ENCODE data around the gene PDIA6. TPM values are rescaled to one million over a fixed set of nuclear protein-coding genes. Genes with fewer than 3 reads are reported as not detected.

The PDIA6 gene
- total and polyA plus RNA-seq, 4 donors = 164 to 222 (median 168) TPM

DNA sequence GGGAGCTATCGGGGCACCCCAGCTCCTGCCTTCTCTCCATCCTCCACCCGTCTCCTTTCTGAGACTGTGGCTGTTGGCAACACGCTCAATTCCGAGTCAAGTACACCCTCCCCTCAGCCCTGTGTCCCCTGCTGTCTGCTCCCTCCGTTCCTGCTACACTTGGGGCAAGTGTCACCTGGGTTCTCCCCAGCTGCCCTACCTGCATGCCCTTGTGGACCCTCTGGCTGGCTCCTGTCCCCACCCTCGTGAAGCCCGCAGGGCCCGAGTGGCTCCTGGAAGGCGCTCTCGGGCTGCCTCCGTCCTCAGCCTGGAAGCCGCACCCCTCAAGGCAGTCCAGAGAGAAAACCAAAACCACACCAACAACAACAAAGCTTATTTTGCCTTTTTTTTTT, 33.9 kb downstream of the PDIA6 start:
- Histone ChIP-seq H3K4me1 (ENCODE audit: control insufficient read depth, insufficient read depth, low read length) (peaks cover 18% of the 10 kb centered on the region), H3K9me3 (ENCODE audit: control insufficient read depth, insufficient read depth, low read length) (no peaks in the 10 kb centered on the region), H3K27me3 (ENCODE audit: control insufficient read depth, insufficient read depth, low read length) (no peaks in the 10 kb centered on the region), H3K36me3 (ENCODE audit: control insufficient read depth, insufficient read depth, low read length) (peaks cover 65% of the 10 kb centered on the region), H3K27ac (ENCODE audit: low read depth, low read length) (no peak overlapping the region), H3K4me3 (ENCODE audit: low read depth, low read length) (no peak overlapping the region)
- DNase-seq (ENCODE audit: low read depth in 4 of 6, low spot score in 6 of 6) = no peak
- WGBS (ENCODE audit: insufficient coverage) = 96% methylated on average over 9 of the region's 12 CpGs

DNA sequence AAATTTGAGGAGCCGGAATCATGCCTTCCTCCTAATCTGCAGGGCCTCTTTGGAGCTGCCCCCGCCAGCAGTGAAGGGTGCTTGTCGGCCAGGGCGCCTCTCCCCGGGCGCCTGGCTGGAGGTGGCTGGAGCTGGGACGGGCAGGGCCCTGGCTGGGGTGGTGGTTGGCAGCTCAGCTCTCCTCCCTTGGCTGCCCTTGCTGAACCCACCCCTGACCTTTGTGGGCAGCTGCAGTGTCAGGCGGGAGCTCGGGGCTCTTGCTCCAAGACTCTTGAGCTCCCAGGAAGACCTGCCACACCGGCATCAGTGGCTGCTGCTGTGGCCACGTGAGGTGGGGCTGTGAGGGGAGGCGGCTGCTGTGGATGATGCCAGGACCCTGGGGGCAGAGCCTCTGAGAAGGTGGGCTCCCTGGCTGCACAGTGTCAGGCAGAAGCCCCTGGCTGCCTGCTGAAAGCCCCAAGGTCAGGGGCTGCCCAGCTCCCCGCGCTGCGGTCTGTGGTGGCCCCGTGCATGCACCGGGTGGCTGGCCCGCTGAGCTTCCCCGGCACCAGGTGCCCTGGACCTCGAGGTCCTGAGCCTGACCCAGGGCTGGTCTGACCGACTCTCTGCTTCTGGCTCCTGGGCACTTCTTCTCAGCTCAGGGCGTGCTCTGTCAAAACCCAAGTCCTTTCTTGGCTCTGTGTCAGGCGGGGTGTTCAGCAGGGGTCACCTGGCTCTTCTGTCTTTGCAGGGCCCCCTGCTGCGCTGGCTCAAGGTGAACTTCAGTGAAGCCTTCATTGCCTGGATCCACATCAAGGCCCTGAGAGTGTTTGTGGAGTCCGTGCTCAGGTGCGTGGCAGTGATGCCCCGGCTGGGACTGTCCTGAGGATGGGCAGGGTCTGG, 34.5 kb downstream of the PDIA6 start:
- no peak for DNase-seq (ENCODE audit: low read depth in 4 of 6, low spot score in 6 of 6)
- 92% methylated on average over 26 of the region's 27 CpGs for WGBS (ENCODE audit: insufficient coverage)
- peaks cover 19% of the 10 kb centered on the region for H3K4me1 ChIP-seq (ENCODE audit: control insufficient read depth, insufficient read depth, low read length)
- peaks cover 65% of the 10 kb centered on the region for H3K36me3 ChIP-seq (ENCODE audit: control insufficient read depth, insufficient read depth, low read length)
- no peaks in the 10 kb centered on the region for H3K27me3 ChIP-seq (ENCODE audit: control insufficient read depth, insufficient read depth, low read length)
- H3K27ac ChIP-seq (ENCODE audit: low read depth, low read length) = no peak overlapping the region
- no peak overlapping the region for H3K4me3 ChIP-seq (ENCODE audit: low read depth, low read length)
- H3K9me3 ChIP-seq (ENCODE audit: control insufficient read depth, insufficient read depth, low read length) = no peaks in the 10 kb centered on the region

DNA sequence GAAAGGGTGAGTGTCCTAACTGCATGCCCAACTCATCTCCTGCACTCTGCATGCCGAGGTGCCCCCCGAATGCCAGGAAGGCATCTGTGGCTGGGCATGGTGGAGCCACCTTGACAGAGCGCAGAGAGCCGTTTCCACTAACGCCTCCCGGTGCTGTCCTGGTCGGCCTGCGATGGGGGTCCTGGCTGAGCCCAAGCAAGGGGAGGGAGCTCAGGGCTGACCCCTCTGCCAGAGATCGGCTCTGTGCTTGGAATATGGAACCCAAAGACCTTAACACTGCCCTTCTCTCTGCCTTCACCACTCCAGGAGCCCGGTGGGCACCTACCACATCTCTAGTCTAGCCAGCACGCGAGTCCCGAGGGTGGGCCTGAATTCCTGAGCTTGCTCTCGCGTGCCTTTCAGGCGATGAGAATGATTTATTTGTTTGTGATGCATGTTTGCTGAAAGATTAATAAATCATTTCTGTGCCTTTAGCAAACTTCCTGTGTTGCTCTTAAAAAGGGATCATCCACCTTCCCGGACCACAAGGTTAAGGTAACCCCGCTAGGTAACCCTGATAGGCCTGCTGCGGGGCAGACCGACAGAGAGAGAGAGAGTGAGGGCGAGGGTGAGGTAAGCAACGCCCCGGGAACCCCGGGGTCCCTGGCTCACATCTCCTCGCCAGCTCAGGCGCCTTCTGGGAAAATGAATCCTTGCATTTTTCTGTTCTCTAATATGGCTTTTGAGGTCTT, 35.3 kb downstream of the PDIA6 start:
- H3K27ac ChIP-seq (ENCODE audit: low read depth, low read length) = no peak overlapping the region
- no peak for DNase-seq (ENCODE audit: low read depth in 4 of 6, low spot score in 6 of 6)

DNA sequence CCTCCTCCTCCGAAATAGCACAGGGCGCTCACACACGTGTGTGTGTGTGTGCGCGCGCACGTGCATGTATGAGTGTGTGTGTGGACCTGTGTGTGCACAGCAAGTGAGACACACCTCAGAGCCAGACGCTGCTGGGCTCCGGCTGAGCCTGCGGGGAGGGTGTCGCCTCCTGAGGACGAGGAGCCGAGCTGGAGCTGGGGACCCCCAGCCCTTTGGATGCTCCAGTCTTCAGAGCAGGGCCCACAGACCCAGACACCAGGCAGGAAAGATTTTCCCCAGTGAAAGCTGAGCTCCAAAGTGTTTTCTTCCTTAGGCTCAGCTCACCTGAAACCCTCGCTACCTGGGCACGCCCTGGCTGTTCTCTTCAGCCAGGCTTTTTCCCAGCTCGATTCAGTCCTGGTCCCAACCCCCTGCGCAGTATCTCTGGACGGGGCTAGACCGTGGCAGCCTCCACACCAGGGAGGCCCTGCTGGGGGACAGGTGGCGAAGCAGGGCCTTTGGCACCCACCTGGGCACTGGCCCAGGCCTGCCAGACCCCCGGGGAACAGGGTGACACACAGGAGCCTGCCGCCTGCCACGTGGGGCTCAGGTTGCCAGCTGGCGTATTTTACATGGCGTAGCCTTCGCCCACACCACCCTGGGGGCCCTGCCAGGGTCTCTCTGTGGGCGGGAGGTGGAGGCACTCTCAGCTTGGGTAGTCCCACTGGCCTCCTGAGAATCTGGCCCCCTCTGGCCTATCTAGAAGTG, 36.2 kb downstream of the PDIA6 start:
- H3K36me3 ChIP-seq (ENCODE audit: control insufficient read depth, insufficient read depth, low read length) = peaks cover 57% of the 10 kb centered on the region
- 89% methylated on average over 27 of the region's 27 CpGs for WGBS (ENCODE audit: insufficient coverage)
- DNase-seq (ENCODE audit: low read depth in 4 of 6, low spot score in 6 of 6) = no peak
- peaks cover 19% of the 10 kb centered on the region for H3K4me1 ChIP-seq (ENCODE audit: control insufficient read depth, insufficient read depth, low read length)
- no peak overlapping the region for H3K27ac ChIP-seq (ENCODE audit: low read depth, low read length)
- H3K9me3 ChIP-seq (ENCODE audit: control insufficient read depth, insufficient read depth, low read length) = no peaks in the 10 kb centered on the region
- no peaks in the 10 kb centered on the region for H3K27me3 ChIP-seq (ENCODE audit: control insufficient read depth, insufficient read depth, low read length)
- no peak overlapping the region for H3K4me3 ChIP-seq (ENCODE audit: low read depth, low read length)

More for the DNA sequence above, 35.3 kb downstream of the PDIA6 start:
- H3K27me3 ChIP-seq (ENCODE audit: control insufficient read depth, insufficient read depth, low read length) = no peaks in the 10 kb centered on the region
- 95% methylated on average over 9 of the region's 26 CpGs for WGBS (ENCODE audit: insufficient coverage)
- H3K4me1 ChIP-seq (ENCODE audit: control insufficient read depth, insufficient read depth, low read length) = peaks cover 19% of the 10 kb centered on the region
- H3K4me3 ChIP-seq (ENCODE audit: low read depth, low read length) = no peak overlapping the region
- no peaks in the 10 kb centered on the region for H3K9me3 ChIP-seq (ENCODE audit: control insufficient read depth, insufficient read depth, low read length)
- H3K36me3 ChIP-seq (ENCODE audit: control insufficient read depth, insufficient read depth, low read length) = peaks cover 64% of the 10 kb centered on the region

DNA sequence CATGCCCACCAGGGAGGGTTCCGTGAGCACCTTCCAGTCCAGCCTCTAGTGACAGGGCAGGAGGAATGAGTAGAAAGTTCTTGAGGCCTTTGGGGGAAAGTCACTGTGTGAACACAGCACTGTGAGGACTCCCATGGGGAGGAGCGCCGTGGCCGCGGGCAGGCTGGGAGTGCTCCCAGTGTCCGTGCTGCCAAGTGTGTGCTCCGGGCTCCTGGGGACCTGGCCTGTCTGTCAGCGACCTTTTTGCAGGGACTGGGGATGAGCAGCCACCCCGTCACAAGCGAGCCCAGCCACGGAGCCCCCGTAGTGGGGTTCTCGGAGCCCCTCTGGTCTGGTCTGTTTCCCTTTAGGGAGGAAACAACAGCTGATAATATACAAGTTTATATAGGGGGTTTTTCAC, 36.8 kb downstream of the PDIA6 start:
- DNase-seq (ENCODE audit: low read depth in 4 of 6, low spot score in 6 of 6) = no peak
- Histone ChIP-seq H3K27me3 (ENCODE audit: control insufficient read depth, insufficient read depth, low read length) (no peaks in the 10 kb centered on the region), H3K4me3 (ENCODE audit: low read depth, low read length) (no peak overlapping the region), H3K9me3 (ENCODE audit: control insufficient read depth, insufficient read depth, low read length) (no peaks in the 10 kb centered on the region), H3K36me3 (ENCODE audit: control insufficient read depth, insufficient read depth, low read length) (peaks cover 52% of the 10 kb centered on the region), H3K4me1 (ENCODE audit: control insufficient read depth, insufficient read depth, low read length) (peaks cover 19% of the 10 kb centered on the region), H3K27ac (ENCODE audit: low read depth, low read length) (no peak overlapping the region)
- 87% methylated on average over 8 of the region's 13 CpGs for WGBS (ENCODE audit: insufficient coverage)

DNA sequence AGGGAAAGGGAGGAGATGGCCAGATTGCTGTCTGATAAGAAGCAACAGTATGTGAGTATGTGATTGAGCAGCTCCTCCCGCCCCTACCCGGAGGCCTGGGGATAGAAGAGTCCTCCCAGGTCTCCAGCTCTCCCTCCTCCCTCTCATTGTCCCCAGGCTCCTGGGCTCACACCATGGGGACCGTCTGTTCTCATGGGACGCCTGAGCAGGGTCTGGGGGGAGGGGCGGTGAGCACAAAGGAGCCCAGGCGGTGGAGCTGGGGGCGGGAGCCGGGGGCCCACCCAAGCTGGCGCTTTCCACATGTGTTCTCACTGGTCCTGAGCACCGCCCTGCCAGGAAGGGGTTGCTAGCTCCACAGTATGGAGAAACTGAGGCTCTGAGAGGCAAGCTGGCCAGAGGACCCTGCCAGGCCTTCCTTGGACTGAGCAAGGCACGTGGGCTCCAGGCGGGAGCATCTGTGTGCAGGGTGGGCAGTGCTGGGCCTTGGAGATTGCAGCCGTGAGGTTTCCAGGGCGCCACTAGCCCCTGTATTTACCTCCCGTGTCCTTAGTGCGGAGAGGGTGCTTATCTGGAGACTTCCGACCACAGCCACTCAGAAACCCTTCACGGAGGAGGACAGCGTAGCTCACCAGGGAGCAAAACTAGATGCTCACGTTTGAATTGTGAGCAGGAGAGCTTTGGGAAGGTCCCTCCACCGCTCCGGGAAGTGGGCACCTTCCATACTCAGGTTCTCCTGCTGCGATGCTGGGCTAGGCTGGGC, 37.4 kb downstream of the PDIA6 start:
- H3K27ac ChIP-seq (ENCODE audit: low read depth, low read length) = no peak overlapping the region
- DNase-seq (ENCODE audit: low read depth in 4 of 6, low spot score in 6 of 6) = no peak

DNA sequence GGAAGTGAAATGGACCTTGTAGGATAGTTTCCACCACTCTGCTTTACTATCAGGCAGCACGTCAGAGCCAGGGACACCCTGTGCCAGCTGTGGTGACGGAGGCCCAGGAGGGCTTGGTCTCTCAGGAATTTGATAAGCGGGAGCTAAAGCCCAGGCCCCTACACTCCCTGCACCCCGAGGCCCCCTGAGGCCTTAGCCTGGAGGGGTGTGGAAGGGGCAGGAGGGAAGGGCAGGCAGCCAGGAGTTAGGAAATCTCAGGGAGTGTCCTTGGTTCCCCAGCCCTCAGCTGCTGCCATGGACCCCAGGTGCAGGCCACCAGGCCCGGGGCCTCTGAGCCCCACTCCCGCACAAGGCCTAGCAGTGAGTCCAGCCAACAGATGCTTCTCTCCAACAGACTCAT, 38.2 kb downstream of the PDIA6 start:
- H3K27ac ChIP-seq (ENCODE audit: low read depth, low read length) = no peak overlapping the region
- WGBS (ENCODE audit: insufficient coverage) = 82% methylated on average over 3 of the region's 6 CpGs
- peaks cover 37% of the 10 kb centered on the region for H3K36me3 ChIP-seq (ENCODE audit: control insufficient read depth, insufficient read depth, low read length)
- DNase-seq (ENCODE audit: low read depth in 4 of 6, low spot score in 6 of 6) = no peak
- H3K4me3 ChIP-seq (ENCODE audit: low read depth, low read length) = no peak overlapping the region
- H3K27me3 ChIP-seq (ENCODE audit: control insufficient read depth, insufficient read depth, low read length) = no peaks in the 10 kb centered on the region
- H3K9me3 ChIP-seq (ENCODE audit: control insufficient read depth, insufficient read depth, low read length) = no peaks in the 10 kb centered on the region
- H3K4me1 ChIP-seq (ENCODE audit: control insufficient read depth, insufficient read depth, low read length) = peaks cover 19% of the 10 kb centered on the region

More for the DNA sequence above, 37.4 kb downstream of the PDIA6 start:
- Histone ChIP-seq H3K4me1 (ENCODE audit: control insufficient read depth, insufficient read depth, low read length) (peaks cover 19% of the 10 kb centered on the region), H3K9me3 (ENCODE audit: control insufficient read depth, insufficient read depth, low read length) (no peaks in the 10 kb centered on the region), H3K4me3 (ENCODE audit: low read depth, low read length) (no peak overlapping the region), H3K27me3 (ENCODE audit: control insufficient read depth, insufficient read depth, low read length) (no peaks in the 10 kb centered on the region), H3K36me3 (ENCODE audit: control insufficient read depth, insufficient read depth, low read length) (peaks cover 45% of the 10 kb centered on the region)
- WGBS (ENCODE audit: insufficient coverage) = 59% methylated on average over 18 of the region's 23 CpGs

DNA sequence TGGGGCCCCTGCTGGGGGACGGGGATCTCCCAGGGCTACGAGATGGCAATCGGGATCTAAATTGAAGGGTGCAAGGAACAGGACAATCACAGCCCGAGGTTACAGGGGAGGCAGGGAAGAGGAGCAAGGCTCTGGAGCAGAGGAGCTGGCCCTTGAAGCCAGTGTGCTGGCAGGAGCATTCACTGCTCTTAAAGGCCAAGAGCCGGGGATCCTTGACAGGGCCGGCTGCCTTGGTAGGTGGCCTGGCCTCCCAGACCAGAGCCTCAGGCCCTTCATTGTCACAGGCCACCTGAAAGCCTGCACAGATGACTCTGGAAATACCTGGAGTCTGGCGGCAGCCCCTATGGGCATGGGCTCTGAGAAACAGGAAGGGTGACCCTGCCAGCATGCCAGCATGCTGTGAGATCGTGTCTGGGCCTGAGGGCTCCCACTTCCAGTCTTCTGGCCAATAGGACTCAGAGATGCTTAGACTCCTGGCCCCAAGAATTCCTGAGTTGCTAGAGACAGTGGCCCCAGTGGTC, 38.7 kb downstream of the PDIA6 start:
- Histone ChIP-seq H3K4me1 (ENCODE audit: control insufficient read depth, insufficient read depth, low read length) (peaks cover 19% of the 10 kb centered on the region), H3K4me3 (ENCODE audit: low read depth, low read length) (no peak overlapping the region), H3K9me3 (ENCODE audit: control insufficient read depth, insufficient read depth, low read length) (no peaks in the 10 kb centered on the region), H3K27me3 (ENCODE audit: control insufficient read depth, insufficient read depth, low read length) (no peaks in the 10 kb centered on the region), H3K27ac (ENCODE audit: low read depth, low read length) (no peak overlapping the region), H3K36me3 (ENCODE audit: control insufficient read depth, insufficient read depth, low read length) (peaks cover 37% of the 10 kb centered on the region)
- no peak for DNase-seq (ENCODE audit: low read depth in 4 of 6, low spot score in 6 of 6)
- 59% methylated on average over 8 of the region's 8 CpGs for WGBS (ENCODE audit: insufficient coverage)

DNA sequence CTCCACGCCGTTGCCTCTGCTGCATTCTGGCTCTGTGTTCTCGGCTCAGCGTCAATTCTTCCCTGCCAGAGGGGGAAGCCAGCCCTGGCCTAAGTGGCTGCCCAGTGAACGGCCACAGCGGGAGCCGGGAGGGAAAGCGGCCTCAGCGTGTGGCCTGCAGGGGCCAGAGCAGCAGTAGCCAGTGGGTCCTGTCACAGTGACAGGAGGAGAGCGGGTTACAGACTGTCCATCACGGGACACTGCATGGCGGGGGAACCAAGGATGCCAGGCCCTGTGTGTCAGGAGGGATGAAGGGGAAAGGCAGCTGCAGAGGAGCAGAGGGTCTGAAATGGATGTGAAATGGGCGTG, 39.7 kb downstream of the PDIA6 start:
- H3K4me1 ChIP-seq (ENCODE audit: control insufficient read depth, insufficient read depth, low read length) = peaks cover 19% of the 10 kb centered on the region
- no peak overlapping the region for H3K4me3 ChIP-seq (ENCODE audit: low read depth, low read length)
- WGBS (ENCODE audit: insufficient coverage) = 84% methylated on average over 13 of the region's 13 CpGs
- DNase-seq (ENCODE audit: low read depth in 4 of 6, low spot score in 6 of 6) = no peak
- no peak overlapping the region for H3K27ac ChIP-seq (ENCODE audit: low read depth, low read length)
- peaks cover 28% of the 10 kb centered on the region for H3K36me3 ChIP-seq (ENCODE audit: control insufficient read depth, insufficient read depth, low read length)
- H3K9me3 ChIP-seq (ENCODE audit: control insufficient read depth, insufficient read depth, low read length) = no peaks in the 10 kb centered on the region
- H3K27me3 ChIP-seq (ENCODE audit: control insufficient read depth, insufficient read depth, low read length) = no peaks in the 10 kb centered on the region

All from spinal cord (tissue), 10 donors.